Right cardiac atrium (tissue), 5 donors: ENCODE measurements around the gene ZCCHC17. TPM values are rescaled to one million over a fixed set of nuclear protein-coding genes. Genes with fewer than 3 reads are reported as not detected.

Experiments used
- ATAC-seq, 2 donors: fragments of 200-7000 bp; cut with Tn5 transposase; one replicate each; pipeline versions ENCODE4 v1.8.0 to v1.9.1; 2020; ENCODE audit warnings: moderate library complexity in 2 of 2, mild to moderate bottlenecking in 1 of 2
- DNase-seq, 3 donors: peaks; one replicate each; pipeline ENCODE4 v3.0.0-alpha.2; 2020
- H3K27ac ChIP-seq: one replicate; pipeline ENCODE4 v1.5.1; 2013; ENCODE audit warnings: mild to moderate bottlenecking, low read length, control low read depth, moderate library complexity
- H3K27me3 ChIP-seq: one replicate; pipeline ENCODE4 v1.6.1; 2013; ENCODE audit not compliant: control insufficient read depth, insufficient read depth
- H3K4me1 ChIP-seq: one replicate; pipeline ENCODE4 v1.6.1; 2013; ENCODE audit warnings: low read length; ENCODE audit not compliant: control insufficient read depth, insufficient read depth
- H3K4me3 ChIP-seq: one replicate; pipeline ENCODE4 v1.5.1; 2013; ENCODE audit warnings: low read length, control low read depth
- H3K9me3 ChIP-seq: one replicate; pipeline ENCODE4 v1.6.1; 2013; ENCODE audit warnings: low read length; ENCODE audit not compliant: control insufficient read depth
- WGBS: extraction: QIAGEN DNeasy Blood & Tissue Kit; methylation state at CpG from one replicate; pipeline ENCODE4 v1.1.7; 2013; 5-methylcytosine and 5-hydroxymethylcytosine counted together
- intact Hi-C, 4 donors: fragments of 100-400 bp; cut with DNase I; formaldehyde crosslinking; loops; one replicate each; pipeline versions ENCODE4 v1.11.0 to v1.14.0; 2022 to 2023
- polyA plus RNA-seq: library from polyadenylated mRNA; stranded (reverse); fragments of 200-250 nt; gene quantifications from one replicate; pipeline ENCODE4 v1.2.3, GENCODE V29; 2013
- total RNA-seq, 4 donors: library from RNA; stranded (reverse); fragmentation: NEBNext Ultra II Directional; extraction: Animal tissue kit (Norgen Biotek cat#: 25700); gene quantifications; one replicate each; pipeline ENCODE4 v1.2.1, GENCODE V29; 2021
- donor health status: healthy with polysubstance abuse.
- donor health status: DM: no; HTN: yes; CAD: no.
- donor health status: DM: no; HTN: no; CAD: no.
- donor health status: DM: no; HTN: yes; CAD: no; lungs with severe emphysema.
- donor health status: DM: yes; HTN: yes; CAD: no.

The ZCCHC17 gene
- total and polyA plus RNA-seq, 5 donors: 14.7 to 23.5 (median 20.3) TPM

DNA sequence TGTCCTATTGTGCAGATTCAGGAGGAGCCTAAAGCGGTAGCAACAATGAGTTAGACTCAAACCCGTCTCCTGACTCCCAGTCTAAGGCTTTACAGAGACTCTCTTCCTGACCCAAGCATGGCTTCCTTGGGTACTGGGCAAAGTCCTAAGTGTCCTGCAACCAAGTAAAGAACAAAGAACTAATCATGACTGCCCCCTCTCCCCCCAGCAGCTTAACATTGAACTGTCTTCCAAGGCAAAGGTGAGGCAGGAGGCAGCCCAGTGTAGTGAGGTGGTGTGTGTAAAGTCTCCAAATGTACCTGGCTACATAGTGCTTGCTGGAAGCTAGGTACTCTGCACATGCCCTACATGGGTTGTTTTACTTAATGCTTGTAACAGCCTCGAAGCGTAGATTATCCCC, 73.7 kb downstream of the ZCCHC17 start:
- H3K27ac ChIP-seq: peak overlapping the region; percentile 69

GRCh38 chr1:31371121-31371959, 74.5 kb downstream of the ZCCHC17 start:
- ATAC-seq: no peak

More for the DNA sequence above, 73.7 kb downstream of the ZCCHC17 start:
- no peak for DNase-seq
- H3K9me3 ChIP-seq: no peaks in the 10 kb centered on the region
- peak overlapping the region; percentile 38 for H3K4me3 ChIP-seq
- H3K27me3 ChIP-seq: no peaks in the 10 kb centered on the region
- intact Hi-C loops: no loop called here
- no peak for ATAC-seq
- 80% methylated on average over 4 of the region's 4 CpGs for WGBS
- H3K4me1 ChIP-seq: peaks cover 10% of the 10 kb centered on the region

GRCh38 chr1:31372051-31372450, 75.2 kb downstream of the ZCCHC17 start:
- no peaks in the 10 kb centered on the region for H3K9me3 ChIP-seq
- no peaks in the 10 kb centered on the region for H3K27me3 ChIP-seq
- H3K27ac ChIP-seq: peak overlapping the region; percentile 69
- 66% methylated on average over 3 of the region's 3 CpGs for WGBS
- intact Hi-C loops: no loop called here
- peaks cover 10% of the 10 kb centered on the region for H3K4me1 ChIP-seq
- DNase-seq (no peak), ATAC-seq (no peak)
- H3K4me3 ChIP-seq: peak overlapping the region; percentile 38

More at GRCh38 chr1:31371121-31371959, 74.5 kb downstream of the ZCCHC17 start:
- intact Hi-C loops: no loop called here
- H3K4me3 ChIP-seq: peak overlapping the region; percentile 38
- DNase-seq: no peak
- no peaks in the 10 kb centered on the region for H3K27me3 ChIP-seq
- 36% methylated on average over 10 of the region's 10 CpGs for WGBS
- H3K9me3 ChIP-seq: no peaks in the 10 kb centered on the region
- H3K4me1 ChIP-seq: peaks cover 10% of the 10 kb centered on the region
- H3K27ac ChIP-seq: peak overlapping the region; percentile 69

- ATAC-seq (no peak), DNase-seq (no peak)
- Histone ChIP-seq H3K4me1 (peaks cover 10% of the 10 kb centered on the region), H3K27me3 (no peaks in the 10 kb centered on the region), H3K4me3 (peak overlapping the region; percentile 38), H3K9me3 (no peaks in the 10 kb centered on the region), H3K27ac (peak overlapping the region; percentile 69)
- intact Hi-C loops: no loop called here
- WGBS: 30% methylated on average over 10 of the region's 10 CpGs
Observed at GRCh38 chr1:31372751-31373055, 75.9 kb downstream of the ZCCHC17 start.

GRCh38 chr1:31373056-31373896, 76.4 kb downstream of the ZCCHC17 start, which contains the start of gene FABP3:
FABP3 (minus strand) TSS chr1:31373076; CDS start chr1:31373014, 62 bp downstream.
- ATAC-seq (peak; percentile 80 to 82), DNase-seq (peak; percentile 81 to 93 (median 92))
- Histone ChIP-seq H3K4me3 (peak within 1 kb of the TSS; percentile 38), H3K9me3 (no peaks in the 10 kb centered on the region), H3K4me1 (peaks cover 10% of the 10 kb centered on the region), H3K27ac (peak within 1 kb of the TSS; percentile 69), H3K27me3 (no peaks in the 10 kb centered on the region)
- under 1% methylated on average over 44 of the region's 44 CpGs for WGBS
- intact Hi-C loops: no loop called here

DNA sequence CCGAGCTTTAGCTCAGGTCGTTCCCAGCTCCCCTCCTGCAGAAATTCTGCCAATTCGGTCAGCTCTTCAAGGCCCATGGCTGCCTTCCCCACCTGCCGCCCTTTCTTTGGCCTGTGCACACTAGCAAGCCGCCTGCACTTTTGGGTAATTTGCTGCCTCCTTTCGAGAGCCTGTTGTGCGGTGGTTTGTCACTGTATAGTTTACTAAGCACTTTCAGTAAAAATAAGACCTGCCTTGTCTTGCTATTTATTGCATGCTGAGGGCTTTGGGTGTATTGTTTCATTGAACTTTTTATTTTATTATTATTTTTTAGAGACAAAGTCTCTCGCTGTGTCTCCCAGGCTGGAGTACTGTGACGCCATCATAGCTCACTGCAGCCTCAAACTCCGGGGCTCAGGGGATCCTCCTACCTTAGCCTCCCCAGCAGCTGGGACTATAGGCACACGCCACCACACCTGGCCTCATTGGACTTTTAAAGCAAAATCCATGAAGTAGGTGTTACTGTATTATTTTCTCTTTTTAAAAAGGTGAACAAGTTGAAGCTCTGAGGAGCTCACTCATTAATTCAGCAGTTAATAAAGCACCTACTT, 77.2 kb downstream of the ZCCHC17 start:
- intact Hi-C loops: no loop called here
- 29% methylated on average over 11 of the region's 11 CpGs for WGBS
- Histone ChIP-seq H3K27me3 (no peaks in the 10 kb centered on the region), H3K4me1 (peaks cover 10% of the 10 kb centered on the region), H3K9me3 (no peaks in the 10 kb centered on the region), H3K27ac (peak overlapping the region; percentile 75), H3K4me3 (peak overlapping the region; percentile 38)
- DNase-seq (no peak), ATAC-seq (no peak)

DNA sequence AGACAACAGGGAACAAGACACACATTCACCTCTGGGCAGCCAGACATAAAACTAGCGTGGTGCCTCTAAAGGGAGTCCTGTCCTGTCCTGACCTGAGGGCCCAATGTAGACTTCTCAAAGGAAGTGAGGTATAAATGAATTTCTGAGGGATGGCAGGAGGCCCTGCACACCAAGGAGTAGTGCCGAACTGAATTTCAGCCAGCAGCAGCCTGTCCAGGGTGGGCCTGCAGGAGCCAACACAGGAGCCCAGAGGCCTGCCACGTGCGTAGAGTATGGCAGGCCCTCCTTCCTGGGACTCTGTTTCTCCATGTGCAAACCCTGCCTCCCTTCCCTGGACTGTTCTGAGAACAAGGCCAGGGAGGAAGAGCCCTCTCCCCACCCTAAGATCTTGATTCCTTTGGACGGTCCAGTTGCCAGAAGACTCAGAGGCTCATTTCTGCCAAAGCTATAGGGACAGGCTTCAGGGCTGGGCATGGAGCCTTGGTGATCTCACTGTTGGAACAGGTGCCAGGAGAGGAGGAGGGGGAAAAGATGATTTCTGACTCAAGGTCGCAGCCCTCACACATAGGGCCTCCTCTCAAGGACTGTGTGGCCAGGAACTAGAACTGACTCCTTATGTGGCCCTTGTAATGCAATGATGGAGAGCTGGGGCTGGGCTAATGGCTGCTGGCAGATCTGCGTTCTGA, 77.8 kb downstream of the ZCCHC17 start:
- intact Hi-C loops: no loop called here
- peak overlapping the region; percentile 75 for H3K27ac ChIP-seq
- H3K9me3 ChIP-seq: no peaks in the 10 kb centered on the region
- peaks cover 10% of the 10 kb centered on the region for H3K4me1 ChIP-seq
- no peaks in the 10 kb centered on the region for H3K27me3 ChIP-seq
- 63% methylated on average over 7 of the region's 7 CpGs for WGBS
- ATAC-seq: peak; percentile 10 to 21
- H3K4me3 ChIP-seq: no peak overlapping the region
- peak; percentile 51 to 76 (median 70) for DNase-seq

GRCh38 chr1:31376375-31377134, 79.7 kb downstream of the ZCCHC17 start:
- no peaks in the 10 kb centered on the region for H3K27me3 ChIP-seq
- H3K27ac ChIP-seq: no peak overlapping the region
- H3K4me1 ChIP-seq: peaks cover 13% of the 10 kb centered on the region
- no peaks in the 10 kb centered on the region for H3K9me3 ChIP-seq
- DNase-seq: peak in 1 of 3 donors; percentile 23
- intact Hi-C loops: no loop called here
- WGBS: 61% methylated on average over 8 of the region's 8 CpGs
- no peak overlapping the region for H3K4me3 ChIP-seq
- ATAC-seq: no peak

- intact Hi-C loops: no loop called here
- DNase-seq (no peak), ATAC-seq (no peak)
- Histone ChIP-seq H3K27ac (no peak overlapping the region), H3K9me3 (no peaks in the 10 kb centered on the region), H3K4me1 (peaks cover 16% of the 10 kb centered on the region), H3K4me3 (no peak overlapping the region), H3K27me3 (no peaks in the 10 kb centered on the region)
- WGBS: 91% methylated on average over 3 of the region's 3 CpGs
Observed at GRCh38 chr1:31377364-31377863, 80.6 kb downstream of the ZCCHC17 start.

DNA sequence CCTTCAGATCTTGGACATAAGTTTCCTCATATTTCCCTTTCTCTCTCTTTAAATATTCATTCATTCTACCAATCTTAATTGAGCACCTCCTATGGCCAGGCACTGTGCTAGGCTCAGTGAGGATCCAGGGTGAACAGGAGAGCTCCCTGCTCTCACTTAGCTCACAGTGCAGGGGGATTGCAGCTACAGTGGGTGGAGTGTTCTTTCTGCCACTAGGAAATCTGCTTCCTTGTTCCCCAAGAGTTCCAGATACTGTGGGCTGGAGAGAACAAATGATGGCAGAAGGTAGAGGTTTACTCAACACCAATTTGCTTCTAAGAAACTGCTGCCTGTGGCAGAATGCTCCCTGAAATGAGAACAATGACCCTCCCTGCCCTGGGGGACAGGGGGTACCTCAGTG, 81.2 kb downstream of the ZCCHC17 start:
- intact Hi-C loops: no loop called here
- Histone ChIP-seq H3K4me1 (peaks cover 16% of the 10 kb centered on the region), H3K27ac (no peak overlapping the region), H3K27me3 (no peaks in the 10 kb centered on the region), H3K9me3 (no peaks in the 10 kb centered on the region), H3K4me3 (no peak overlapping the region)
- no peak for ATAC-seq
- no peak for DNase-seq
